ENCODE data around the gene POU2AF1.
"Not testable (repeated sequence)": the region's sequence is repeated elsewhere in the genome, so short reads cannot be mapped to it uniquely, and the experiment has no call there.

The POU2AF1 gene

GRCh38 chr11:111405551-111405950 is 26.5 kb upstream of the POU2AF1 start:
- no peak for TF ChIP-seq CTCF (IDR thresholded peaks at IDR 0.05; ENCODE audit: control insufficient read depth, insufficient read depth, low read depth, low read length, missing control alignments)
- no peak overlapping the region for H3K4me3 ChIP-seq (ENCODE audit: control insufficient read depth, low read depth, low read length)
- DNase-seq (ENCODE audit: low read depth), result no peak

GRCh38 chr11:111403051-111403726 is 24.1 kb upstream of the POU2AF1 start:
- no peak overlapping the region for H3K4me3 ChIP-seq (ENCODE audit: control insufficient read depth, low read depth, low read length)
- no peak for DNase-seq (ENCODE audit: low read depth)
- no peak for TF ChIP-seq CTCF (IDR thresholded peaks at IDR 0.05; ENCODE audit: control insufficient read depth, insufficient read depth, low read depth, low read length, missing control alignments)

- no peak for DNase-seq (ENCODE audit: low read depth)
- no peak for TF ChIP-seq CTCF (IDR thresholded peaks at IDR 0.05; ENCODE audit: control insufficient read depth, insufficient read depth, low read depth, low read length, missing control alignments)
- no peak overlapping the region for H3K4me3 ChIP-seq (ENCODE audit: control insufficient read depth, low read depth, low read length)
Measured at GRCh38 chr11:111402411-111402810, 23.3 kb upstream of the POU2AF1 start.

- not testable (repeated sequence) for H3K4me3 ChIP-seq (ENCODE audit: control insufficient read depth, low read depth, low read length); DNase-seq (ENCODE audit: low read depth)
Measured at GRCh38 chr11:111401957-111402356, 22.9 kb upstream of the POU2AF1 start.

GRCh38 chr11:111400595-111400994 is 21.5 kb upstream of the POU2AF1 start:
- no peak for DNase-seq (ENCODE audit: low read depth)

GRCh38 chr11:111399187-111400031 is 20.3 kb upstream of the POU2AF1 start:
- no peak for TF ChIP-seq CTCF (IDR thresholded peaks at IDR 0.05; ENCODE audit: control insufficient read depth, insufficient read depth, low read depth, low read length, missing control alignments)
- DNase-seq (ENCODE audit: low read depth), result no peak
- no peak overlapping the region for H3K4me3 ChIP-seq (ENCODE audit: control insufficient read depth, low read depth, low read length)

More at GRCh38 chr11:111400595-111400994, 21.5 kb upstream of the POU2AF1 start:
- no peak for TF ChIP-seq CTCF (IDR thresholded peaks at IDR 0.05; ENCODE audit: control insufficient read depth, insufficient read depth, low read depth, low read length, missing control alignments)
- no peak overlapping the region for H3K4me3 ChIP-seq (ENCODE audit: control insufficient read depth, low read depth, low read length)

GRCh38 chr11:111397034-111397433 is 18.0 kb upstream of the POU2AF1 start:
- TF ChIP-seq CTCF (IDR thresholded peaks at IDR 0.05; ENCODE audit: control insufficient read depth, insufficient read depth, low read depth, low read length, missing control alignments), result no peak
- DNase-seq (ENCODE audit: low read depth), result no peak
- H3K4me3 ChIP-seq (ENCODE audit: control insufficient read depth, low read depth, low read length), result no peak overlapping the region

All from AG09309 (cell line).